KMS-11 (cell line): ENCODE data around the gene FNDC3B.
A peak's percentile ranks its signal among the peaks of the same experiment; 100 is the strongest.

Source experiments
- H2AFZ ChIP-seq: fragments of 200-600 bp; sonication (generic); 2 replicates; pipeline ENCODE4 v1.6.1; 2016; ENCODE audit warnings: antibody characterized with exemption, mixed run types, low read depth
- H3K27ac ChIP-seq: fragments of 200-600 bp; sonication (generic); 2 replicates; pipeline ENCODE4 v1.6.1; 2016; ENCODE audit warnings: mild to moderate bottlenecking, mixed run types
- H3K27me3 ChIP-seq: fragments of 200-600 bp; sonication (generic); 2 replicates; pipeline ENCODE4 v1.6.1; 2017; ENCODE audit warnings: mild to moderate bottlenecking, low read depth, mixed run types, moderate library complexity; ENCODE audit not compliant: insufficient read depth
- H3K36me3 ChIP-seq: fragments of 200-600 bp; sonication (generic); 2 replicates; pipeline ENCODE4 v1.6.1; 2017; ENCODE audit warnings: mild to moderate bottlenecking, mixed run types; ENCODE audit not compliant: insufficient read depth
- H3K4me1 ChIP-seq: fragments of 200-600 bp; sonication (generic); 2 replicates; pipeline ENCODE4 v1.6.1; 2016; ENCODE audit warnings: mild to moderate bottlenecking, low read depth, mixed run types; ENCODE audit not compliant: poor library complexity, severe bottlenecking
- H3K4me2 ChIP-seq: fragments of 200-600 bp; sonication (generic); 2 replicates; pipeline ENCODE4 v1.7.0; 2016; ENCODE audit warnings: mild to moderate bottlenecking, mixed run types
- H3K4me3 ChIP-seq: fragments of 200-600 bp; sonication (generic); IDR thresholded peaks from 2 replicates; pipeline ENCODE4 v1.6.1; 2017; ENCODE audit warnings: low read depth, low read length, mixed read lengths; ENCODE audit not compliant: insufficient read depth
- H3K79me2 ChIP-seq: fragments of 200-600 bp; sonication (generic); 2 replicates; pipeline ENCODE4 v1.6.1; 2016; ENCODE audit warnings: low read depth, mixed run types; ENCODE audit not compliant: insufficient read depth
- H3K9ac ChIP-seq: fragments of 200-600 bp; sonication (generic); 2 replicates; pipeline ENCODE4 v1.6.1; 2016; ENCODE audit warnings: mild to moderate bottlenecking, mixed run types
- H4K20me1 ChIP-seq: fragments of 200-600 bp; sonication (generic); 2 replicates; pipeline ENCODE4 v1.6.1; 2016; ENCODE audit warnings: mild to moderate bottlenecking, mixed run types; ENCODE audit not compliant: insufficient read depth
- TF ChIP-seq, protein P1 (sequence below): fragments of 200-600 bp; sonication (generic); conservative IDR thresholded peaks from 2 replicates; pipeline ENCODE4 v1.6.1; 2017; ENCODE audit warnings: low read depth, mild to moderate bottlenecking, antibody characterized with exemption, low read length, moderate library complexity, mixed read lengths

FNDC3B gene

DNA sequence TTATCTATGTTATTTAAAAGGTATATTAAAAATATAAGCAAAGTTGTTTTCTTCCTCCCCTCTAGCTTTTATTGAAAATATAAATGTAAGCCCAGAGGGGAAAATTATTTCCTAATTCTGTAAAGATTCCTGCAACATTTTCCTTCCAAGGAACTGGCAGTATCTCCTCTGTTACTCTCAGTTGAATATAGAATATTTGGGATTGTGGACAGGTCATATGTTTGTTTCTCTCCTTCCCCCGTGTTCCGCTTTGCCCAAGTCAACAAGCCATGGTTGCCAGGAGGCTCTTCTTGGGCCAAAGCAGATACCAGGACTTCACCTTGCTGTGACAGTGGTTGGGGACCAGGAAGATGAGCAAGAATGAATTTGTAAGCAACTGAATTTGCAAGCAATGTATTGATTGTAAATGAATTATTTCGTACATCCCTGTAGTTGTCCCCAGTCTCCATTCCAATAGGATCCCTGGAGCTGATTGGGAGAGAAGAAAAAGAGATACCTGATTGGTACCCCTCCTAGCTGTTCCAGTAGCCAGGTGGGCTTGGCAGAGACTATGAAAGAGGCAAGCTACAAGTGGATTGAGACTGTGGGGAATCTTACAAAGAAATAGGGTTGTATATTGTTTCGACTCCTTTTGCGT is 130.8 kb downstream of the FNDC3B start:
- peaks cover 86% of the 10 kb centered on the region for H3K4me1 ChIP-seq
- TF ChIP-seq, protein P1, sequence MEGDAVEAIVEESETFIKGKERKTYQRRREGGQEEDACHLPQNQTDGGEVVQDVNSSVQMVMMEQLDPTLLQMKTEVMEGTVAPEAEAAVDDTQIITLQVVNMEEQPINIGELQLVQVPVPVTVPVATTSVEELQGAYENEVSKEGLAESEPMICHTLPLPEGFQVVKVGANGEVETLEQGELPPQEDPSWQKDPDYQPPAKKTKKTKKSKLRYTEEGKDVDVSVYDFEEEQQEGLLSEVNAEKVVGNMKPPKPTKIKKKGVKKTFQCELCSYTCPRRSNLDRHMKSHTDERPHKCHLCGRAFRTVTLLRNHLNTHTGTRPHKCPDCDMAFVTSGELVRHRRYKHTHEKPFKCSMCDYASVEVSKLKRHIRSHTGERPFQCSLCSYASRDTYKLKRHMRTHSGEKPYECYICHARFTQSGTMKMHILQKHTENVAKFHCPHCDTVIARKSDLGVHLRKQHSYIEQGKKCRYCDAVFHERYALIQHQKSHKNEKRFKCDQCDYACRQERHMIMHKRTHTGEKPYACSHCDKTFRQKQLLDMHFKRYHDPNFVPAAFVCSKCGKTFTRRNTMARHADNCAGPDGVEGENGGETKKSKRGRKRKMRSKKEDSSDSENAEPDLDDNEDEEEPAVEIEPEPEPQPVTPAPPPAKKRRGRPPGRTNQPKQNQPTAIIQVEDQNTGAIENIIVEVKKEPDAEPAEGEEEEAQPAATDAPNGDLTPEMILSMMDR, result no peak

GRCh38 chr3:172170841-172171240 is 131.5 kb downstream of the FNDC3B start:
- no peak overlapping the region for H3K4me3 ChIP-seq
- H3K27me3 ChIP-seq, result no peaks in the 10 kb centered on the region
- TF ChIP-seq, protein P1, result no peak
- peak overlapping the region; percentile 15; the same call in 1 of the 2 replicates for H3K4me2 ChIP-seq
- H3K9ac ChIP-seq, result no peak overlapping the region
- H3K27ac ChIP-seq, result no peak overlapping the region
- H2AFZ ChIP-seq, result no peak overlapping the region
- H3K79me2 ChIP-seq, result peaks cover 82% of the 10 kb centered on the region
- H4K20me1 ChIP-seq, result peaks cover 9% of the 10 kb centered on the region; the same call in 1 of the 2 replicates
- peaks cover 89% of the 10 kb centered on the region for H3K4me1 ChIP-seq
- H3K36me3 ChIP-seq, result 0 out of 2 replicates have a peak, but pooled peaks cover 4% of the 10 kb centered on the region

More for the DNA sequence above, 130.8 kb downstream of the FNDC3B start:
- Histone ChIP-seq H2AFZ (no peak overlapping the region), H3K27ac (no peak overlapping the region), H3K79me2 (peaks cover 82% of the 10 kb centered on the region), H3K4me3 (no peak overlapping the region), H3K27me3 (no peaks in the 10 kb centered on the region), H3K9ac (no peak overlapping the region), H4K20me1 (peaks cover 13% of the 10 kb centered on the region; the same call in 1 of the 2 replicates), H3K36me3 (0 out of 2 replicates have a peak, but pooled peaks cover 4% of the 10 kb centered on the region), H3K4me2 (no peak overlapping the region; the same call in 1 of the 2 replicates)

GRCh38 chr3:172171396-172172075 is 132.2 kb downstream of the FNDC3B start:
- H3K27me3 ChIP-seq, result no peaks in the 10 kb centered on the region

More at GRCh38 chr3:172171396-172172075, 132.2 kb downstream of the FNDC3B start:
- peaks cover 4% of the 10 kb centered on the region; the same call in 1 of the 2 replicates for H4K20me1 ChIP-seq
- TF ChIP-seq, protein P1, result no peak
- H3K4me1 ChIP-seq, result peaks cover 88% of the 10 kb centered on the region
- peak overlapping the region; percentile 15; the same call in 1 of the 2 replicates for H3K4me2 ChIP-seq
- H3K4me3 ChIP-seq, result no peak overlapping the region
- H3K36me3 ChIP-seq, result 0 out of 2 replicates have a peak, but pooled peaks cover 4% of the 10 kb centered on the region
- peaks cover 82% of the 10 kb centered on the region for H3K79me2 ChIP-seq
- no peak overlapping the region for H3K27ac ChIP-seq
- H2AFZ ChIP-seq, result no peak overlapping the region
- no peak overlapping the region for H3K9ac ChIP-seq
